Stomach (tissue), 9 donors: ENCODE data around the gene ANKRD34A. TPM values are rescaled to one million over a fixed set of nuclear protein-coding genes. Genes with fewer than 3 reads are reported as not detected.
A peak's percentile ranks its signal among the peaks of the same experiment; 100 is the strongest.

Experiments
- DNase-seq, 2 donors: peaks; one replicate each; pipeline versions ENCODE4 v3.0.0 to v3.0.0-alpha.2; 2013 to 2019
- H3K27ac ChIP-seq, 5 donors: fragments of 200-600 bp in 4 of 5; sonication (generic) in 4 of 5; one replicate each; pipeline ENCODE4 v1.5.1; 2013 to 2019; ENCODE audit warnings: mild to moderate bottlenecking in 1 of 5, moderate library complexity in 1 of 5
- H3K27me3 ChIP-seq, 3 donors: fragments of 200-600 bp; sonication (generic); one replicate each; pipeline ENCODE4 v1.5.1; 2017 to 2019; ENCODE audit warnings: mixed run types in 1 of 3
- H3K36me3 ChIP-seq, 4 donors: fragments of 200-600 bp; sonication (generic); 1 replicate in 3 of 4; 2 replicates in 1 of 4; pipeline ENCODE4 v1.5.1; 2016 to 2019
- H3K4me1 ChIP-seq, 4 donors: fragments of 200-600 bp; sonication (generic); one replicate each; pipeline ENCODE4 v1.5.1; 2016 to 2019
- H3K4me3 ChIP-seq, 4 donors: fragments of 200-600 bp; sonication (generic) in 3 of 4; one replicate each; pipeline ENCODE4 v1.5.1; 2016 to 2019; ENCODE audit warnings: mild to moderate bottlenecking in 1 of 4
- H3K9me3 ChIP-seq, 4 donors: fragments of 200-600 bp; sonication (generic); one replicate each; pipeline ENCODE4 v1.5.1; 2016 to 2019
- EP300 ChIP-seq: sonication (generic); formaldehyde crosslinking; IDR thresholded peaks from one replicate; pipeline ENCODE4 v1.6.1; 2017; ENCODE audit warnings: antibody characterized with exemption
- POLR2A ChIP-seq, 4 donors: fragments of 450-650 bp; IDR thresholded peaks; one replicate each; pipeline ENCODE4 v1.6.1; 2016; ENCODE audit warnings: antibody characterized with exemption in 4 of 4, control low read depth in 2 of 4, mild to moderate bottlenecking in 1 of 4, moderate library complexity in 1 of 4
- POLR2AphosphoS5 ChIP-seq, 3 donors: sonication (generic); formaldehyde crosslinking; IDR thresholded peaks; one replicate each; pipeline ENCODE4 v1.6.1; 2016; ENCODE audit warnings: antibody characterized with exemption in 3 of 3
- WGBS, 5 donors: extraction: QIAGEN DNeasy Blood & Tissue Kit in 3 of 5; methylation state at CpG; one replicate each; pipeline versions ENCODE4 v1.1.5 to v1.1.7; 2013 to 2018; 5-methylcytosine and 5-hydroxymethylcytosine counted together
- intact Hi-C: fragments of 100-400 bp; cut with DNase I; formaldehyde crosslinking; loops from one replicate; pipeline ENCODE4 v1.15.1; 2023; ENCODE audit warnings: low total_unique reads
- polyA plus RNA-seq, 3 donors: library from polyadenylated mRNA; stranded (reverse); fragments of 200-250 nt; gene quantifications; one replicate each; pipeline ENCODE4 v1.2.3, GENCODE V29; 2013
- total RNA-seq, 5 donors: library from RNA; depleted of rRNA; stranded (reverse); fragments of >200 nt; gene quantifications; one replicate each; pipeline versions ENCODE4 v1.1.0 to v1.2.3, GENCODE V29; 2014 to 2016
- TF ChIP-seq, protein P1 (sequence below), 7 experiments: fragments of 450-650 bp in 4 of 7; fragments of 200-600 bp in 3 of 7; sonication (generic) in 3 of 7; IDR thresholded peaks; one replicate each; pipeline ENCODE4 v1.5.1; 2016 to 2019; ENCODE audit warnings: antibody characterized with exemption in 7 of 7, control low read depth in 2 of 7, mild to moderate bottlenecking in 1 of 7
- donor health status: healthy with polysubstance abuse.
- donor health status: Bipolar disorder and iron deficiency.
- donor health status: healthy.

The ANKRD34A gene
- total and polyA plus RNA-seq, 8 donors = 0.19 to 2.6 (median 0.73) TPM; not detected in 3

DNA sequence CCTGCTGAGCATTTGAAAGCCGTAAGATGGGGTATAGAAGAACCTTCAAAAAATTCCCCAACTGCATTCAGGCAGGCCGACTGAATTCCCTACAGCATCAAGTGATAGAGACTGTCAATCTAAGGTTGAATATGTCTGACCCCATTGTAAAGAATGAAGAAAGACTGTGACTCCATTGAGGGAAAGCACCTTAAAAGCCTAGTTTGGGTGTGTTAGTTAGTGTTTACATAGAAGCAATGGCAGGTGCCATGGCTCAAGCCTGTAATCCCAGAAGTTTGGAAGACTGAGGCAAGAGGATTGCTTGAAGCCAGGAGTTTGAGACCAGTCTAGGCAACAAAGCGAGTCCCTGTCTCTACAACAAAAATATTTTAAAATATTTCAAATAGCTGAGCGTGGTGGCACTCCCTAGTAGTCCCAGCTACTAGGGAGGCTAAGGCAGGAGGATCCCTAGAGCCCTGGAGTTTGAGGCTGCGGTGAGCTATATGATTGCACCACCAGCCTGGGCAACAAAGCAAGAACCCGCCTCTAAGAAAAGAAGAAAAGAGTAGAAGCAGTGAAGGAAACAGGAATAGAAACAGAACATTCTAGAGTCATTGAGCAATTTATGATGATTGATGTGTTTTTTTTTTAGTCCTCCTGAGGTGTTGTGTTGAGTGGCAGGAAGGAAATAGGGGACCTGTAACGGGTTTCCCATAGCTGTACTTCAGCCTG, 15.5 kb upstream of the ANKRD34A start:
- intact Hi-C loops = no loop called here
- H3K27ac ChIP-seq = peak overlapping the region; percentile 86 to 100 (median 96)
- peak in 2 of 3 donors; percentile 3 to 26 for TF ChIP-seq POLR2AphosphoS5 (IDR thresholded peaks at IDR 0.05)
- peak in 1 of 4 donors; percentile 7 for TF ChIP-seq POLR2A (IDR thresholded peaks at IDR 0.05)
- no peak for TF ChIP-seq EP300
- H3K9me3 ChIP-seq = no peaks in the 10 kb centered on the region
- 43 to 57% (median 47%) methylated on average over 7 of the region's 7 CpGs for WGBS, 5 donors
- peak; percentile 33 to 67 for DNase-seq
- peaks cover 0 to 11% (median 3%) of the 10 kb centered on the region in 4 donors for H3K36me3 ChIP-seq
- peaks cover 66 to 81% (median 78%) of the 10 kb centered on the region in 4 donors for H3K4me1 ChIP-seq
- no peaks in the 10 kb centered on the region for H3K27me3 ChIP-seq
- peak overlapping the region; percentile 2 to 13 (median 6) for H3K4me3 ChIP-seq

DNA sequence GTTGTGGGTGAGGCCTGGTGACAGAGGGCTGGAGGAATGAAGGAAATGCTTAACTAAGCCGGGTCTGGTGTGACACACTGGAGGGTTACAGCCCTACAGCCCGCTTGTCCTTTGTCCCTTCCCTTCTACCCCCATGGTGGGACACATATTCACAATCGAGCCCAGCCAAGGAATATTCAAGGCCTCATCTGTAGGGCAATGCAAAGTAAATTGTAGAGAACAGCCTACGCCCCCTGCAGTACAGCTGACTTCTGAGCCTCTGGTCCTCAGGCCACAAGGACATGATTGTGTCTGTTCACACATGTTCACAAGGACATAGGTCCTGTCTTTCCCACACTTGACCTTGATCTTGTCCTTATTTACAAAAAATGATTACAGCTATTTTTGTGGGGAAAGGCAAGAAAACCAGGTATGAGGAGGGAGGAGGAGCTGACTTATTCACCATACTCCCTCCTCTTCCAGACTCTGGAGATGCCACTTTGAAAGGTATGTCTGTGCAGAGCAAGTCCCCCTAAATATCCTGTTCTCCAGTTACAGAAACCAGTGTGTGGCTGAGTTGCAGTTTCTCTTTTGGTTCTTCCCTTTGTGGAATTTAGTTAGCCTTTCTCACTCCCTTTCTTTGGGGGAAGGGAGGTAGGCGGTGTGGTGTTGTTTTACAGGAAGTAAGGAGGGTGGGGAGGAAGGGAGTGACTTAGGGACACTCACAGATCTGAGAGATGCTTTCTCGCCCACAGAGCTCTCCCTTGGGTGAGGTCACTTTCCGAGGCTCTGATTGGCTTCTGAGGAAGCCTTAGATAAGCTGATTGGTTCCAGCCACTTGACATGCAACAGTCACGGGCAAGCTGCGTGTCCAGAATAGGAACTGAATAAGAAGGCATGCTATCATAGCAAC, 14.7 kb upstream of the ANKRD34A start:
- peak overlapping the region; percentile 86 to 100 (median 96) for H3K27ac ChIP-seq
- H3K36me3 ChIP-seq = peaks cover 0 to 14% (median 4%) of the 10 kb centered on the region in 4 donors
- H3K9me3 ChIP-seq = no peaks in the 10 kb centered on the region
- DNase-seq = peak; percentile 91 to 98
- peak overlapping the region in 3 of 4 donors; percentile 11 to 33 (median 14) for H3K4me3 ChIP-seq
- H3K4me1 ChIP-seq = peaks cover 58 to 73% (median 70%) of the 10 kb centered on the region in 4 donors
- 5 to 10% (median 7%) methylated on average over 9 of the region's 9 CpGs for WGBS, 5 donors
- no peaks in the 10 kb centered on the region for H3K27me3 ChIP-seq
- intact Hi-C loops = no loop called here
- TF ChIP-seq, protein P1, sequence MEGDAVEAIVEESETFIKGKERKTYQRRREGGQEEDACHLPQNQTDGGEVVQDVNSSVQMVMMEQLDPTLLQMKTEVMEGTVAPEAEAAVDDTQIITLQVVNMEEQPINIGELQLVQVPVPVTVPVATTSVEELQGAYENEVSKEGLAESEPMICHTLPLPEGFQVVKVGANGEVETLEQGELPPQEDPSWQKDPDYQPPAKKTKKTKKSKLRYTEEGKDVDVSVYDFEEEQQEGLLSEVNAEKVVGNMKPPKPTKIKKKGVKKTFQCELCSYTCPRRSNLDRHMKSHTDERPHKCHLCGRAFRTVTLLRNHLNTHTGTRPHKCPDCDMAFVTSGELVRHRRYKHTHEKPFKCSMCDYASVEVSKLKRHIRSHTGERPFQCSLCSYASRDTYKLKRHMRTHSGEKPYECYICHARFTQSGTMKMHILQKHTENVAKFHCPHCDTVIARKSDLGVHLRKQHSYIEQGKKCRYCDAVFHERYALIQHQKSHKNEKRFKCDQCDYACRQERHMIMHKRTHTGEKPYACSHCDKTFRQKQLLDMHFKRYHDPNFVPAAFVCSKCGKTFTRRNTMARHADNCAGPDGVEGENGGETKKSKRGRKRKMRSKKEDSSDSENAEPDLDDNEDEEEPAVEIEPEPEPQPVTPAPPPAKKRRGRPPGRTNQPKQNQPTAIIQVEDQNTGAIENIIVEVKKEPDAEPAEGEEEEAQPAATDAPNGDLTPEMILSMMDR (IDR thresholded peaks at IDR 0.05) = peak in 1 of 7 experiments; percentile 17
- TF ChIP-seq POLR2A (IDR thresholded peaks at IDR 0.05) = peak in 1 of 4 donors; percentile 36
- peak; percentile 59 for TF ChIP-seq EP300
- peak; percentile 93 to 96 (median 95) for TF ChIP-seq POLR2AphosphoS5 (IDR thresholded peaks at IDR 0.05)

DNA sequence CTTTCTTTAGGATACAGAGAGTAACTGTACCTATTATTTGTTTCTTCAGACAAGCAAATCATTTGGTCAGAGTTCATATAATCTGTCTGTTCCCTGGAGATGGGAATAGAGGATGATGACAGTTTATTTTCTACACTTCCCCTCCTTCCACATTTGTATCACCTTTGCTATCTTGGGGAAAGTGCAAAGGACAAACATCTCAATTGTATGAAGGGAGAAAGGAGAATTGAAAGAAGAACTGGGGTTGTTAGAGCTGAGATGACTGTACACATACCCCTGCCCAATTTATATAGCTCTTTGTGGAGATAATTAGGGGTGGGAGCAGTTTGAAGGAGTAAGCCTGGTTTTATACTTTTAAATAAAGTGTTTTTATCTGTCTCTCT, 14.1 kb upstream of the ANKRD34A start:
- intact Hi-C loops = no loop called here
- no peaks in the 10 kb centered on the region for H3K27me3 ChIP-seq
- no peak for TF ChIP-seq POLR2AphosphoS5 (IDR thresholded peaks at IDR 0.05)
- no peak for TF ChIP-seq POLR2A (IDR thresholded peaks at IDR 0.05)
- TF ChIP-seq, protein P1 (IDR thresholded peaks at IDR 0.05) = no peak
- TF ChIP-seq EP300 = no peak
- peak overlapping the region in 3 of 4 donors; percentile 11 to 33 (median 14) for H3K4me3 ChIP-seq
- peak overlapping the region; percentile 86 to 100 (median 96) for H3K27ac ChIP-seq
- DNase-seq = no peak
- no peaks in the 10 kb centered on the region for H3K9me3 ChIP-seq
- H3K36me3 ChIP-seq = peaks cover 0 to 14% (median 4%) of the 10 kb centered on the region in 4 donors
- peaks cover 52 to 66% (median 64%) of the 10 kb centered on the region in 4 donors for H3K4me1 ChIP-seq

DNA sequence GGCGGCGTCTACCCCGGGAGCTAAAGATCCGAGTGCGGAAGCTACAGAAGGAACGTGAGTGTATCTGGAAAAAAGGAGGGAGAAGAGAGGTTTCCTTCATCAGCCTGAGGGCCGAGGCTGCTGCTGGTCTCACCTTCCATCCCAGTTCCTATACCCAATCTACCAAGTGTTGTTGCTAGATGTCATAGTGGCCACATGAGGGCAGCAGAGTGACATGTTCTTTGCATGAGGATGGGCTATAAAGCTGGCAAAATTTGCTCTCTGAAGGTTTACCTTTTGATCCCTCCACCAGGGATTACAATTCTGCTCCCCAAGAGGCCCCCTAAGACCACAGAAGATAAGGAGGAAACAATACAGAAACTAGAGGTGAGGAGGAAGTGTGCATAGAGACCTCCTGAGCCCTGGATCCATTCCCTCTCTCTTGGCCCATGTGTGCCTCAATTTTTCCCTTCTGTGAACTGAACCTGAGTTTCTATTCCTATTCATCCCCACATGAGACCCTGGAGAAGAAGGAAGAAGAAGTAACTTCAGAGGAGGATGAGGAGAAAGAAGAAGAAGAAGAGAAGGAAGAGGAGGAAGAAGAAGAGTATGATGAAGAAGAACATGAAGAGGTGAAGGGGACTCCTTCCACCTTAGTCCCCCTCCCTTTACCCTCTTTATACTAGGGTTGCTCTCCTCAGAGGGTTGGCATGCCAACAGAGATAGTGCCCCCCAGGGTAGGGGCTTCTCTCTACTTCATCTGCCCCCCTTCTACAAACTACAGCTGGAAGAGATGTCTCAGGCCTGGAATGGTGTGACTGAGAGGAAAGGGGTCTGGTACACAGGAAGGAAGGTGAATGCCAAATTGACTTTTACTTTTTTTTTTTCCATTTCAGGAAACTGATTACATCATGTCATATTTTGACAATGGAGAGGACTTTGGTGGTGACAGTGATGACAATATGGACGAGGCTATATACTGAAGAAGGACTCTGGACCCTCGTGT, 13.4 kb upstream of the ANKRD34A start:
- no peaks in the 10 kb centered on the region for H3K9me3 ChIP-seq
- no peak for TF ChIP-seq EP300
- TF ChIP-seq, protein P1 (IDR thresholded peaks at IDR 0.05) = peak in 6 of 7 experiments; percentile 11 to 94 (median 86)
- peak; percentile 50 to 89 (median 72) for TF ChIP-seq POLR2AphosphoS5 (IDR thresholded peaks at IDR 0.05)
- TF ChIP-seq POLR2A (IDR thresholded peaks at IDR 0.05) = no peak
- H3K27ac ChIP-seq = peak overlapping the region; percentile 85 to 100 (median 96)
- WGBS, 5 donors = 15 to 24% (median 18%) methylated on average over 9 of the region's 9 CpGs
- no peaks in the 10 kb centered on the region for H3K27me3 ChIP-seq
- H3K36me3 ChIP-seq = peaks cover 0 to 14% (median 4%) of the 10 kb centered on the region in 4 donors
- DNase-seq = peak; percentile 88 to 95
- H3K4me1 ChIP-seq = peaks cover 45 to 60% (median 57%) of the 10 kb centered on the region in 4 donors
- intact Hi-C loops = no loop called here
- peak overlapping the region in 2 of 4 donors; percentile 9 to 12 for H3K4me3 ChIP-seq
